ENCODE measurements around the gene WDR19.

The WDR19 gene

DNA sequence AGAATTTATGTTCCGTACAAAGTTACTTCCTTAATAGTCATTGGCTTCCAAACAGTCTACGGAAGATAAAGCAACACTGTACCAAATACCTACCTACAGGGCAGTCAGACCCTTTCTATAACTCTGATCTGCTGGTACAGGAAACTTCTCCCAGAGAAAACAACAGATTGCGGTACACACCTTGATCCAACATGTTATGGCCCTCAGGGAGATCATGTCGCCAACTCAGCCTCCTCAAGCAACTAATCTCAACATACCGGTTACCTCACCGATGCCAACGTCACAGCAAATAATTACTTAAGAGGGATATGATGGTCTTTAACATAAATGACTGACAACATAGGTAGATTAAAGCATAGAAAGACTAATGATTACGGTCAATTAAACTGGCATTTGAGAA, 113.5 kb downstream of the WDR19 start:
- TF ChIP-seq EZH2 (IDR thresholded peaks at IDR 0.05; ENCODE audit: borderline replicate concordance, low read length): no peak
- TF ChIP-seq, protein P1, sequence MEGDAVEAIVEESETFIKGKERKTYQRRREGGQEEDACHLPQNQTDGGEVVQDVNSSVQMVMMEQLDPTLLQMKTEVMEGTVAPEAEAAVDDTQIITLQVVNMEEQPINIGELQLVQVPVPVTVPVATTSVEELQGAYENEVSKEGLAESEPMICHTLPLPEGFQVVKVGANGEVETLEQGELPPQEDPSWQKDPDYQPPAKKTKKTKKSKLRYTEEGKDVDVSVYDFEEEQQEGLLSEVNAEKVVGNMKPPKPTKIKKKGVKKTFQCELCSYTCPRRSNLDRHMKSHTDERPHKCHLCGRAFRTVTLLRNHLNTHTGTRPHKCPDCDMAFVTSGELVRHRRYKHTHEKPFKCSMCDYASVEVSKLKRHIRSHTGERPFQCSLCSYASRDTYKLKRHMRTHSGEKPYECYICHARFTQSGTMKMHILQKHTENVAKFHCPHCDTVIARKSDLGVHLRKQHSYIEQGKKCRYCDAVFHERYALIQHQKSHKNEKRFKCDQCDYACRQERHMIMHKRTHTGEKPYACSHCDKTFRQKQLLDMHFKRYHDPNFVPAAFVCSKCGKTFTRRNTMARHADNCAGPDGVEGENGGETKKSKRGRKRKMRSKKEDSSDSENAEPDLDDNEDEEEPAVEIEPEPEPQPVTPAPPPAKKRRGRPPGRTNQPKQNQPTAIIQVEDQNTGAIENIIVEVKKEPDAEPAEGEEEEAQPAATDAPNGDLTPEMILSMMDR (IDR thresholded peaks at IDR 0.05; ENCODE audit: low read length): no peak
- H3K27ac ChIP-seq (ENCODE audit: low read depth, low read length, poor library complexity, severe bottlenecking): no peak overlapping the region
- H3K36me3 ChIP-seq (ENCODE audit: insufficient read depth, low read length): peaks cover 79% of the 10 kb centered on the region
- H3K9me3 ChIP-seq (ENCODE audit: low read length): peaks cover 4% of the 10 kb centered on the region; the same call in 1 of the 2 replicates
- no peak overlapping the region for H3K9ac ChIP-seq (ENCODE audit: low read length)
- no peaks in the 10 kb centered on the region for H4K20me1 ChIP-seq (ENCODE audit: insufficient read depth, low read length)
- no peak overlapping the region for H3K4me2 ChIP-seq (ENCODE audit: low read length)
- no peaks in the 10 kb centered on the region for H3K9me2 ChIP-seq (ENCODE audit: low read depth, low read length)
- H3K27me3 ChIP-seq (ENCODE audit: insufficient read depth, low read length): no peaks in the 10 kb centered on the region
- H2AFZ ChIP-seq (ENCODE audit: low read length): no peak overlapping the region
- no peak overlapping the region for H3K4me3 ChIP-seq (ENCODE audit: low read depth, low read length, poor library complexity, severe bottlenecking)
- no peaks in the 10 kb centered on the region for H3K79me2 ChIP-seq (ENCODE audit: insufficient read depth, low read length)
- no peaks in the 10 kb centered on the region for H3K4me1 ChIP-seq (ENCODE audit: insufficient read depth, low read length, severe bottlenecking)
- no peaks in the 10 kb centered on the region for H3F3A ChIP-seq (ENCODE audit: insufficient read depth, low read length)

DNA sequence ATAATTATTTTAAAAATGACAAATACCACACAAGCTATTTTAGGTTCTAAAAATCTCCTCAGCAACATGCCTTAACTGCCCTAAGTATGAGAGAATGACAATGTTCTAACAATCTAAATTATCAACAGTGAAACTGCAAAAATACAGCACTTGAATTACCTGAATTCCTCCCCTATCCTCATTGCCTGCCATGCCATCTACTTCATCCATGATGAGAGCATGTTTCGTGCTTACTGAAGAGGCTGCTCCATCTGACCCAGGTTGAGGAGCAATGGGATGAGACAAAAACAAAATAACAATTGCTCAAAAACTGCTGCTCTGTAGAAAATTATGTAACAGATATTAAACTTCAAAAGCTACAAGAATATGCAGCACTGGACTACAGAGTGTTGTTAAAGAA, 120.6 kb downstream of the WDR19 start:
- H3K4me3 ChIP-seq (ENCODE audit: low read depth, low read length, poor library complexity, severe bottlenecking): no peak overlapping the region
- peaks cover under 1% of the 10 kb centered on the region; the same call in 1 of the 2 replicates for H3K9me3 ChIP-seq (ENCODE audit: low read length)
- H3K27me3 ChIP-seq (ENCODE audit: insufficient read depth, low read length): no peaks in the 10 kb centered on the region
- H2AFZ ChIP-seq (ENCODE audit: low read length): no peak overlapping the region
- no peak overlapping the region for H3K27ac ChIP-seq (ENCODE audit: low read depth, low read length, poor library complexity, severe bottlenecking)
- H3F3A ChIP-seq (ENCODE audit: insufficient read depth, low read length): no peaks in the 10 kb centered on the region
- no peak overlapping the region for H3K4me2 ChIP-seq (ENCODE audit: low read length)
- no peak overlapping the region for H3K9ac ChIP-seq (ENCODE audit: low read length)
- H4K20me1 ChIP-seq (ENCODE audit: insufficient read depth, low read length): no peaks in the 10 kb centered on the region
- no peaks in the 10 kb centered on the region for H3K9me2 ChIP-seq (ENCODE audit: low read depth, low read length)
- peaks cover 89% of the 10 kb centered on the region for H3K36me3 ChIP-seq (ENCODE audit: insufficient read depth, low read length)
- TF ChIP-seq, protein P1 (IDR thresholded peaks at IDR 0.05; ENCODE audit: low read length): no peak
- TF ChIP-seq EZH2 (IDR thresholded peaks at IDR 0.05; ENCODE audit: borderline replicate concordance, low read length): no peak
- H3K4me1 ChIP-seq (ENCODE audit: insufficient read depth, low read length, severe bottlenecking): no peaks in the 10 kb centered on the region
- no peaks in the 10 kb centered on the region for H3K79me2 ChIP-seq (ENCODE audit: insufficient read depth, low read length)

DNA sequence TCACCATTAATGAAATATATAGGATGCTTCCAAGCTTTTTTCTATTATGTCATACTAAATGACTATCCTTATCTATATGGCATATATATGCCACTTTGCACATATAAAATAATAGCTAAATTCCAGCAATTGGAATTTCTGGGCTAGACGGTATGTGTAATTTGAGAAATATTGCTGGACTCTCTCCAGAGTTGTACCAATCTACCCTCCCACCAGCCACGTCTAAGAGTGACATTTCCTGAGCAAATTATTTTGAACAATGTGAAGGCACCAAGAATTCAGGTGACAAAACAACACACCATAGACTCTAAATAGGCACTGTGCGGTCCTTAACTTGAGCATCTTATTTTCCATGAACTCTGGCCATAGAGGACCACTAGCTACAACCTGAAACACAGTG, 121.5 kb downstream of the WDR19 start:
- Histone ChIP-seq H3K4me2 (ENCODE audit: low read length) (no peak overlapping the region), H3K9me3 (ENCODE audit: low read length) (no peaks in the 10 kb centered on the region), H3K36me3 (ENCODE audit: insufficient read depth, low read length) (peaks cover 90% of the 10 kb centered on the region), H4K20me1 (ENCODE audit: insufficient read depth, low read length) (no peaks in the 10 kb centered on the region), H3K9ac (ENCODE audit: low read length) (no peak overlapping the region), H3K79me2 (ENCODE audit: insufficient read depth, low read length) (no peaks in the 10 kb centered on the region), H3F3A (ENCODE audit: insufficient read depth, low read length) (no peaks in the 10 kb centered on the region), H2AFZ (ENCODE audit: low read length) (no peak overlapping the region), H3K4me1 (ENCODE audit: insufficient read depth, low read length, severe bottlenecking) (no peaks in the 10 kb centered on the region), H3K27ac (ENCODE audit: low read depth, low read length, poor library complexity, severe bottlenecking) (no peak overlapping the region), H3K27me3 (ENCODE audit: insufficient read depth, low read length) (no peaks in the 10 kb centered on the region), H3K9me2 (ENCODE audit: low read depth, low read length) (no peaks in the 10 kb centered on the region), H3K4me3 (ENCODE audit: low read depth, low read length, poor library complexity, severe bottlenecking) (no peak overlapping the region)
- TF ChIP-seq, protein P1 (IDR thresholded peaks at IDR 0.05; ENCODE audit: low read length): no peak
- no peak for TF ChIP-seq EZH2 (IDR thresholded peaks at IDR 0.05; ENCODE audit: borderline replicate concordance, low read length)
